ENCODE results near the gene CENPX. TPM values are rescaled to one million over a fixed set of nuclear protein-coding genes. Genes with fewer than 3 reads are reported as not detected.
"Not testable (repeated sequence)": the region's sequence is repeated elsewhere in the genome, so short reads cannot be mapped to it uniquely, and the experiment has no call there.

The CENPX gene
- total RNA-seq, 1 donor from 2014 or later = 50.0 TPM

DNA sequence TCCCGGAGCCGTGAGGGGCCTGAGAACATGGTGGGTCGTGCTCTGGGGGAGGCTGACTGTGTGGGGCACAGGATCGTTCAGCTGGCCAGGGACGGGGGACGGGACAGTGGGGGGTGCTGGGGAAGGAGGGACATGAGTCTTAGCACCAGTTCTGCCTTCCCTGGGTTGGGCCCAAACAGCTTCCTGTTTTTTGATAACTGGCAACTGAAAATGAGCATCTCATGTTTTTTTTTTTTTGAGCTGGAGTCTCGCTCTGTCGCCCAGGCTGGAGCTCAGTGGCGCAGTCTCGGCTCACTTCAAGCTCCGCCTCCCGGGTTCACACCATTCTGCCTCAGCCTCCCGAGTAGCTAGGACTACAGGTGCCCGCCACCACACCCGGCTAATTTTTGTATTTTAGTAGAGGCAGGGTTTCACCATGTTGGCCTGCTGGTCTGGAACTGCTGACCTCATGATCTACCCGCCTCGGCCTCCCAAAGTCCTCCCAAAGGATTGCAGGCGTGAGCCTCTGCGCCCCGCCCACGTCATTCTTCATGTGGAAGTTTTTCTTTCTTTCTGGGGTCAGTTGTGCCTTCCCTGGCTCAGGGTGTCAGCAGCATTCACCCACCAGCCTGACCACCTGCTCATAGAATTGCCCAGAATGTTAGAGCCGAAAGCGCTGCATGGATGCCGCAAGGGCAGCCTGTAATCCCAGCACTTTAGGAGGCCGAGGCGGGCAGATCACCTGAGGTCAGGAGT lies 38.9 kb downstream of the CENPX start:
- no peak for DNase-seq (ENCODE audit: low read depth)

DNA sequence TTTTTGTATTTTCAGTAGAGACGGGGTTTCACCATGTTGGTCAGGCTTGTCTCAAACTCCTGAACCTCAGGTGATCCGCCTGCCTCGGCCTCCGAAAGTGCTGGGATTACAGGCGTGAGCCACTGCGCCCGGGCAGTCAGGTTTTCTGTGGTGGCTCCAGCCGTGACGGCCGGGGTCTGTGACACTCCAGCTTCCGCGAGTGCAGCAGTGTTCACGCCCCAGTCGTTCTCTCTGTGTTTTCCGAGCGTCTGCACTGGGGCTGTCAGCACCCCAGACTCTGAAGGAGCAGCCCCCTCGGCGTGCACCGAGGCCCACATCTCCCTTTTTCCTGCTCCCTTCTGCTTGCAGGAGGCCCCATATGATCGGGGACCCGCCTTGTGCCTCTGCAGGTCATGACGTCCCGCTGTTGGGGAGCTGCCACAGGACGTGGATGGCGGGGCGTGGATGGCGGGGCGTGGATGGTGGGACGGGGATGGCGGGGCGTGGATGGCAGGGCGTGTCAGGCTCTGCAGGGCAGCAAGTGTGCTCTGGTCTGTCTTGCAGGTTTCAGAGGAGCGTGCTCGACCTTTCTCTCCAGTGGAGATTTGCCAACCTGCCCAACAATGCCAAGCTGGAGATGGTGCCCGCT lies 39.6 kb downstream of the CENPX start:
- DNase-seq (ENCODE audit: low read depth) = no peak

DNA sequence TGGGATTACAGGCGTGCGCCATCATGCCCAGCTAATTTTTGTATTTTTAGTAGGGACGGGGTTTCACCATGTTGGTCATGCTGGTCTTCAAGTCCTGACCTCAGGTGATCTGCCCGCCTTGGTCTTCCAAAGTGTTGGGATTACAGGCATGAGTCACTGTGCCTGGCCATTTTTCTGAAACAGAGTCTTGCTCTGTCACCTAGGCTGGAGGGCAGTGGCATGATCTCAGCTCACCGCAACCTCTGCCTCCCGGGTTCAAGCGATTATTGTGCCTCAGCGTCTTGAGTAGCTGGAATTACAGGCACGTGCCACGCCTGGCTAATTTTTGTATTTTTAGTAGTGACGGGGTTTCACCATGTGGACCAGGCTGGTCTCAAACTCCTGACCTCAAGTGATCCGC lies 41.2 kb downstream of the CENPX start:
- not testable (repeated sequence) for DNase-seq (ENCODE audit: low read depth)

DNA sequence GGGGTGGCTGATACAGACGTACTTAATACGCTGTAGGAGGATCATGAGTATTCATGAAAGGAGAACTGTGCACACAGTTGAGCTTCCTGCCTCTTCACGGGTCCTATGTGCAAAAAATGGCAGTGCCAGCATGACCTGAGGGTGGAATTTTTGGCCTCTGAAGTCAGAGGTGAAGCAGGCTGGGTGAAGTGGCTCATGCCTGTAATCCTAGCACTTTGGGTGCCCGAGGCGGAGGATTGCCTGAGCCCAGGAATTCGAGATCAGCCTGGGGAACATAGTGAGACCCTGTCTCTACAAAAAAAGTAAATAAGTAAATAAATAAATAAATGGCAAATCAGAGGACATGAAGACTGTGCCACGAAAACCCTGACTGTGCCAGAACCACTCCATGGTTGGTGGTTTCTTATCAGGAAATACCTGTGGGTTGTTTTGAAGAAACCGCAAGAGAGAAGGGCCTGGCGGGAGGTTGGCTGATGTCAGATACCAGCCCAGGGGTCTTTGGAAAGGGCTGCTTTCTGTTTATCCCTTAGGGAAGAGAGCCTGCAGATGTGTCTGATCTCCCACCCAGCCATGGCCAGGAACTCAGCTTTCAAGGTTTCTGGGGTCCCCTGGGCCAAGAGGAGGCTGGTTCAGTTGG lies 41.9 kb downstream of the CENPX start:
- no peak for DNase-seq (ENCODE audit: low read depth)

DNA sequence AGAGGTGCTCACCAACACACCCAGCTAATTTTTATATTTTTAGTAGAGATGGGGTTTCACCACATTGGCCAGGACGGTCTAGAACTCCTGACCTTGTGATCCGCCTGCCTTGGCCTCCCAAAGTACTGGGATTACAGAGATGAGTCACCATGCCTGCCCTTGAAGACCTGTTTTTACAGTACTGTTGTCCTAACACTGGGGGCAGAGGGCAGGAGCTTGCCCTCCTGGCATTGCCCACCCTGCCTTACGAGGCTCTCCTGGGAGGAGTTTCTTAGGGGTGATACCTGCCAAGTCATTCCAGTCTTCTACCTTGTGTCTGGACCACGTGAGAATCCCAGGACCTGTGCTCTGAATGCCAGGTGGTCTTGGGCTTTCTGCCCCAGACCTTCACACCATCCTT lies 42.6 kb downstream of the CENPX start:
- no peak for DNase-seq (ENCODE audit: low read depth)

DNA sequence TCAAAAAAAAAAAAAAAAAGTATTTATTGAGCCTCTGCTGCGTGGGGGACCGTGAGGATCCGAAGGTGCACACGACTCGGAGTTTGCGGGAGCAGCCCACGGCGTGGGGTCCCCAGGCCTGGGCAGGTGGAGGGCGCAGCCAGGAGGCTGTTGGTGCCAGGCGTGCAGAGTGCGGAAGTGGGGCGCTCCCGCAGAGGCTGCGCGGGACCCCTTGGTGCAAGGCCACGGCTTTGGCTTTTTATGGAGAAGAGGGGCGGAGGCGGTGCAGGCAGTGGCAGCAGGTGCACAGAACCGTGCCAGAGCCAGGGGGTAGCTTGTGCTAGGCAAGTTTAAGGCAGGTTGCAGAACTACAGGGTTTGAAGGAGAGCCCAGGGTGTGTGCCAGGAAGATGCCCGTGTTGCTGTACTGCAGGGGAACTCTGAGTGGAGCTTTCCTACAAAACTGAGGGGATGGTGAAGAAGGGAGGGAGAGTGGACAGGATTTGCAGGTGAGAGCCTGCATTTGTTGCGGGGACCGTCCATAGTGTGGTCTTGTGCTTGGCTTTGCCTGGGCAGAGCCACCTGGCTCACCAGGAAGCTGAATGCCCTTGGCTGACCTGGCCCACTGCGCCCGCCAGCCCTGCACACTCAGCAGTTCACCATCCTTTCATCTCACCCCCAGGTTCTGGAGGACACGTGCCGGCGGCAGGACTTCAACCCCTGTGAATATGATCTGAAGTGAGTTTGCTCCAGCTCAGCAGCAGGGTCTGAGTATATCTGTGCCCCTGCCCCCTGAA lies 44.0 kb downstream of the CENPX start:
- no peak for DNase-seq (ENCODE audit: low read depth)

DNA sequence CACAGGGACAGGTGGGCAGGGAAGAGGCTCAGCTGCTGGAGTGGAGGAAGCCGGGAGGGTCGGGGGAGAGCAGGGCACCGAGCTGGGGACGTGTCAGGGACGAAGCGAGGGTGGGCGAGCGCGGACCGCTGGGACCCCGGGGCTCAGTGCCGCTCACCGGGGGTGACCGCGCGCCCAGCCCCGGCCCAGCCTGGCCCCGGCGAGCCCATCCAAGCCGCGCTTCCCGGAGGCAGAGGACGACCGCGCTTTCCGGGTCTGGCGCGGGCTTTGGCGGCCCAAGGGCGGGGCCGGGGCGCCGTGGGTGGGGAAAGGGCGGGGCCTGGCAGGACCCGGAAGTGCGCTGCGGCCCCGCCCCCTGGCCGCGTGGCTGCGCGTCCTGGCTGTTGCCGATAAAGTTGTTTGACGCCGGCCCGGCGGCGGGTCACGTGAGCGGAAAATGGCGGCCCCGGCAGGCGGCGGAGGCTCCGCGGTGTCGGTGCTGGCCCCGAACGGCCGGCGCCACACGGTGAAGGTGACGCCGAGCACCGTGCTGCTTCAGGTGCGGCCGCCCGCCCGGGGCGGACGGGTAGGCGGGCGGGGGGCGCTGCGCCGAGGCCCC lies 45.4 kb downstream of the CENPX start, which contains the start of gene ASPSCR1:
Gene ASPSCR1, plus strand, starts transcription at position 419 of the 598 bp plus-strand sequence. Its CDS starts 18 bp downstream, at position 437.
- peak; percentile 90 for DNase-seq (ENCODE audit: low read depth)

DNA sequence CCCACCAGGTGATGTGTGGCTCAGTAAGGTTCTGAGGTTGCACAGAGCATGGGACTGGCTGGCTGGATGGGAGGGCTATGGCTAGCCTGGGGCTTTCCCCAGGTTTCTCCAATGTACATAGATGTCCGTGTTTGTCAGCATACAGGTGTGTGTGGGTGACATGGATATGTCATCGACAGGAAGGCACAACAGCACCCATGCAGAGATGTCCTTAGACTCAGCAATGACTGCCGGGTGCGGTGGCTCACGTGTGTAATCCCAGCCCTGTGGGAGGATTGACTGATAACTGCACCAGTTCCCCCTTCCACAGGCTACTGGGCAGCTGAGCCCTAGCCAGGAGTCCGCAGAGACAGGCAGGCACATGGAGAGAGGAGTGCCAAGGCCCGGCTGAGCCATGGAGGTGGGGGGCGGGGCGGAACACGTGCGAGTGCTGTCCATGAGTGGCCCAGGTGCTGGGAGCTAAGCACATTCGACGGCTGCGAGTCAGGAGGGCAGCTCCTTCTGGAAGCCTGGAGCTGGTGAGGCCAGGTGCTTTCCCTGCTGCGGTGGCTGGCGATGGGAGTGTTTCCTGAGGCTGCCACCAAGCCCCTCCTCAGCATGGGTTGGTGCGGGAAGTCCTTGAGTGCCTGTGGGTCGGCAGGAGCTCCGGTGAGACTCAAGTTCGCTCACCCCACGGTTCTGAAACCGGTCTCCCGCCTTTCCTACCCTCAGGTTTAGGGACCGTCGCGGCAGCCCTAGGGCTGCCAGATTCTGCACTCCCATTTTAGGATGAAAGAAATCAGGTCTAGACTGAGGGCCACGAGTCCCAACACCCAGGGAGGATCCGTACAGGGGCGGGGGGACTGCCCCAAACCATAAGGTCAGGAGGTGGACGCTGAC lies 46.1 kb downstream of the CENPX start:
- peak; percentile 89 for DNase-seq (ENCODE audit: low read depth)

DNA sequence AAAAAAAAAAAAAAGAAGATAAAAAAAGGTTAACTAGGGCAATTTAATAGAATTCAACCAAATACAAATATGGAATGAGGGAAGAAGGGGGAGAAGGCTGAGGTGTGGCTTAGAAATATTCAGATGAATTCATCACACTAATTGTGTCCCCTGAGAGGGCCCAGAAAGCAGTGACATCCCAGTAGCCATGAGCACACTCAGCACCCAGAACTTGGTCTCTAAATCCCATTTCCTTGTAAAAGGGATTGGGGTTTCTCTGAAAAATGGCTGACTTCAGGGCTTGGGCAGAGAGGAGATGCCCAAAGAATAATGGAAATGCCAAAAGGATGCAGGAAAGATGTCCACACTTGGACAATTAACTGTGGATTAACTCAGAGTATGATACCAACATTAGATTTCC lies 49.2 kb downstream of the CENPX start:
- DNase-seq (ENCODE audit: low read depth) = no peak

DNA sequence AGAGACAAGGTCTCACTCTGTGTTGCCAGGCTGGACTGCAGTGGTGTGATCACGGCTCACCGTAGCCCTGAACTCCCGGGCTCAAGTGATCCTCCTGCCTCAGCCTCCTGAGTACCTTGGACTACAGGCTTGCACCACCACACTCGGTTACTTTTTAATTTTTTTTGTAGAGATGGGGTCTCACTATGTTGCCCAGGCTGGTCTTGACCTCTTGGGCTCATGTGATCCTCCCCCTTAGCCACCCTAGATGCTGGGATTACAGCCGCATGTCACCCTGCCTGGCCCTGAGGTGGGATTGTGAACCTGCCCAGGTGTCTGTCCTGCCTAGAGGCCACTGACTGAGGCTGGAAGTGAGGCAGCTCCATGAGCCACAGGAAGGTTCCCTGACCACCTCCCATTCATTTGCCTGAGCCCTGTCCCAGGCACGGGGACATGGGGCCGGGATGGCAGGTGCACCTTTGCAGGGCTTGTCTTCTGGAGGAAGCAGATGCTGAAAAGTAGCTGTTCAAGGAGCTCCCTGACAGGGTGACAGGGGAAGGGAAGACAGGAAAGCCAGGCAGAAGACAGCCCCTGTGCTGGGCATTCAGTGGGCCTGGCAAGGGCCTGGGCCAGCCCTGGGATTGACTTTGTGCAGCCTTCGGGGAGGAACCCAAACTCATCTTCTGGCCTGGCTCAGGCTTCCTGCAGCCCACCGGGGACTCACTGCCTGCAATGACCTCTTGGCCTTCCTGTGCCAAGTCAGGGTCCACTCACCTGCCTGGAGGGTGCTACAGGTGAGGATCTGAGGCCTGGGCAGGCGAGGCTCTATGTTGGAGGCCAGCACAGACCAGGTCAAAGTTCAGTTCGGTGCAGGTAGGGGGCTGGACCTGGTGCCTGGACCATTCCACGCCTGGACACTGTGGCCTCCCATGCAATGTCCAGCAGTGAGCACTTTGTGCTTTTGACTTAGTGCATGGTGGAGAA lies 53.5 kb downstream of the CENPX start:
- no peak for DNase-seq (ENCODE audit: low read depth)

Other genes with a start within 250 kb of the CENPX start
- gene GCGR, start 218.7 kb downstream of the CENPX start, total RNA-seq = not detected in 2 replicates
- gene MCRIP1, start 189.6 kb downstream of the CENPX start, total RNA-seq = 100 and 132 TPM in 2 replicates
- 12.7 and 29.7 TPM in 2 replicates for gene PPP1R27, start 187.8 kb downstream of the CENPX start, total RNA-seq
- gene P4HB, start 162.3 kb downstream of the CENPX start, total RNA-seq = 1,674 and 2,691 TPM in 2 replicates
- gene ARHGDIA, start 151.5 kb downstream of the CENPX start, total RNA-seq = 157 and 161 TPM in 2 replicates
- gene ALYREF, start 131.3 kb downstream of the CENPX start, total RNA-seq = 94.5 and 96.3 TPM in 2 replicates
- 190 and 212 TPM in 2 replicates for gene ANAPC11, start 131.2 kb downstream of the CENPX start, total RNA-seq
- 1.3 and 6.1 TPM in 2 replicates for gene NPB, start 120.6 kb downstream of the CENPX start, total RNA-seq
- gene PCYT2, start 111.5 kb downstream of the CENPX start, total RNA-seq = 67.4 and 88.5 TPM in 2 replicates
- gene SIRT7, start 104.7 kb downstream of the CENPX start, total RNA-seq = 19.2 and 20.3 TPM in 2 replicates
- 48.9 and 61.0 TPM in 2 replicates for gene MAFG, start 95.1 kb downstream of the CENPX start, total RNA-seq
- 120 and 223 TPM in 2 replicates for gene PYCR1, start 85.6 kb downstream of the CENPX start, total RNA-seq
- gene MYADML2, start 75.6 kb downstream of the CENPX start, total RNA-seq = 0.16 and 1.3 TPM in 2 replicates
- gene NOTUM, start 61.7 kb downstream of the CENPX start, total RNA-seq = 0.53 and 1.2 TPM in 2 replicates
- 21.8 and 29.7 TPM in 2 replicates for gene ASPSCR1, start 45.2 kb downstream of the CENPX start, total RNA-seq
- gene LRRC45, start 427 bp upstream of the CENPX start, total RNA-seq = 9.4 and 10.5 TPM in 2 replicates
- gene RAC3, start 8.8 kb upstream of the CENPX start, total RNA-seq = 7.3 and 9.8 TPM in 2 replicates
- gene DCXR, start 14.8 kb upstream of the CENPX start, total RNA-seq = 99.4 and 105 TPM in 2 replicates
- gene RFNG, start 28.9 kb upstream of the CENPX start, total RNA-seq = 42.7 and 45.4 TPM in 2 replicates
- gene GPS1, start 29.0 kb upstream of the CENPX start, total RNA-seq = 121 and 122 TPM in 2 replicates
- 97.1 and 109 TPM in 2 replicates for gene DUS1L, start 42.9 kb upstream of the CENPX start, total RNA-seq
- gene FASN, start 75.4 kb upstream of the CENPX start, total RNA-seq = 78.4 and 97.9 TPM in 2 replicates
- 7.9 and 11.3 TPM in 2 replicates for gene CCDC57, start 190.0 kb upstream of the CENPX start, total RNA-seq
- 94.9 and 164 TPM in 2 replicates for gene SLC16A3, start 206.2 kb upstream of the CENPX start, total RNA-seq

Measured in myocyte (in vitro differentiated cells).